HepG2 (cell line): ENCODE measurements around the gene ORM1.

Source experiments
- CREB1 ChIP-seq, 2 experiments: fragments of 450-650 bp in 1 of 2; IDR thresholded peaks; 2 replicates each; pipeline ENCODE4 v1.6.1; 2016 to 2017; ENCODE audit warnings: control low read depth in 1 of 2, mild to moderate bottlenecking in 1 of 2, missing compliant biosample characterization in 1 of 2, missing genetic modification characterization in 1 of 2
- EP300 ChIP-seq, 3 experiments: sonication (generic) in 1 of 3; formaldehyde crosslinking in 1 of 3; IDR thresholded peaks; 2 replicates each; pipeline versions ENCODE4 v1.5.1 to v1.6.1; 2011 to 2020; ENCODE audit warnings: low read depth in 2 of 3, low read length in 2 of 3, borderline replicate concordance in 1 of 3, improper control_type of control experiment in 1 of 3, mild to moderate bottlenecking in 1 of 3, missing genetic modification reagents in 1 of 3, moderate library complexity in 1 of 3
- TAF1 ChIP-seq: sonication (generic); formaldehyde crosslinking; IDR thresholded peaks from 2 replicates; pipeline ENCODE4 v1.4.0; 2020; ENCODE audit warnings: missing genetic modification reagents
- ZBTB34 ChIP-seq: sonication (generic); formaldehyde crosslinking; IDR thresholded peaks from 2 replicates; pipeline ENCODE4 v1.8.0; 2022; ENCODE audit warnings: mild to moderate bottlenecking, missing genetic modification reagents
- ZNF3 ChIP-seq: IDR thresholded peaks from 2 replicates; pipeline ENCODE4 v1.7.0; 2017; ENCODE audit warnings: inconsistent platforms

- no peak for TF ChIP-seq ZBTB34
- no peak for TF ChIP-seq EP300 (IDR thresholded peaks at IDR 0.05; ENCODE audit: low read depth in 2 of 2, low read length in 2 of 2)
- TF ChIP-seq EP300 (CRISPR knock-in tag; IDR thresholded peaks at IDR 0.05; ENCODE audit: borderline replicate concordance): no peak
- no peak for TF ChIP-seq ZNF3 (CRISPR knock-in tag)
- TF ChIP-seq TAF1 (CRISPR knock-in tag): no peak
- no peak for TF ChIP-seq CREB1 (IDR thresholded peaks at IDR 0.05)
- no peak for TF ChIP-seq CREB1 (CRISPR knock-in tag; IDR thresholded peaks at IDR 0.05)
Observed at GRCh38 chr9:114275246-114276004, 47.5 kb upstream of the ORM1 start.
